ENCODE results near the gene FAM98A.

Gene FAM98A

DNA sequence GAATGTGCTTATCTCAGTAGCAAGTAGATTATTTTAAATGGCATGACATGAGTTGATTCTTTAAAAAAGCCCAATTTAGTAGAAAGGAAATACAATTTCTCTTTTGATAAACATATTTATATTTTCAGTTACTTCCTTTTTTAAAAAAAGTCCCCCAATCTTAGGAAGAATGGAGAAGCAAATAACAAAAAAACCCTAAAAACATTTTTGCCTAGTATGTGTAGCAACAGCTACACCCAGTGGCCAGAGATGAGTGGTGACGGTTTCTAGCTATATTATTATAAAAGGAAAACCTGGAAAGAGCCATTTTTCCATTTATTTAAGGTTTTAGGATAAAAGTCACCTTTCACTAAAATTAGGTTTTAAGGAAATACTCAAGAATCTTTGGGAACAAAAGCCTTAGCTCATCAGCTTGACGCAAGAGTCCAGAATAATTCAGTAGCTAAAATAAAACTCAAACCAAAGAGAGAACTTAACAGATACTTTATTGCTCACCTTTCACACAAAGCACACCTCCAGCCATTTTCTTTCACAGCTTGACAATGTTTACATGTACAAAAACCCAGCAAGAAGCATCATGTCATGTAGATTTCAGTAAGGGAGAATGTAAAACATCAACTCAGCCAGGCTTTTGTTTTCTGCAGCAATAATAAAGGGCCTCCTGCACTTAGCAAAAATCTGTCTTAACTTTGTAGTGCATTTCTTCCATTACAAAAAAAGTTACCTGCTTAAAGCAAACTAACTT is 15.7 kb downstream of the FAM98A start:
- H3K27me3 ChIP-seq (ENCODE audit: insufficient read depth, poor library complexity, severe bottlenecking): no peaks in the 10 kb centered on the region
- no peak overlapping the region for H3K27ac ChIP-seq (replicated peaks)
- H3K4me3 ChIP-seq (replicated peaks; ENCODE audit: insufficient read depth, low read length): no peak overlapping the region
- TF ChIP-seq, protein P1, sequence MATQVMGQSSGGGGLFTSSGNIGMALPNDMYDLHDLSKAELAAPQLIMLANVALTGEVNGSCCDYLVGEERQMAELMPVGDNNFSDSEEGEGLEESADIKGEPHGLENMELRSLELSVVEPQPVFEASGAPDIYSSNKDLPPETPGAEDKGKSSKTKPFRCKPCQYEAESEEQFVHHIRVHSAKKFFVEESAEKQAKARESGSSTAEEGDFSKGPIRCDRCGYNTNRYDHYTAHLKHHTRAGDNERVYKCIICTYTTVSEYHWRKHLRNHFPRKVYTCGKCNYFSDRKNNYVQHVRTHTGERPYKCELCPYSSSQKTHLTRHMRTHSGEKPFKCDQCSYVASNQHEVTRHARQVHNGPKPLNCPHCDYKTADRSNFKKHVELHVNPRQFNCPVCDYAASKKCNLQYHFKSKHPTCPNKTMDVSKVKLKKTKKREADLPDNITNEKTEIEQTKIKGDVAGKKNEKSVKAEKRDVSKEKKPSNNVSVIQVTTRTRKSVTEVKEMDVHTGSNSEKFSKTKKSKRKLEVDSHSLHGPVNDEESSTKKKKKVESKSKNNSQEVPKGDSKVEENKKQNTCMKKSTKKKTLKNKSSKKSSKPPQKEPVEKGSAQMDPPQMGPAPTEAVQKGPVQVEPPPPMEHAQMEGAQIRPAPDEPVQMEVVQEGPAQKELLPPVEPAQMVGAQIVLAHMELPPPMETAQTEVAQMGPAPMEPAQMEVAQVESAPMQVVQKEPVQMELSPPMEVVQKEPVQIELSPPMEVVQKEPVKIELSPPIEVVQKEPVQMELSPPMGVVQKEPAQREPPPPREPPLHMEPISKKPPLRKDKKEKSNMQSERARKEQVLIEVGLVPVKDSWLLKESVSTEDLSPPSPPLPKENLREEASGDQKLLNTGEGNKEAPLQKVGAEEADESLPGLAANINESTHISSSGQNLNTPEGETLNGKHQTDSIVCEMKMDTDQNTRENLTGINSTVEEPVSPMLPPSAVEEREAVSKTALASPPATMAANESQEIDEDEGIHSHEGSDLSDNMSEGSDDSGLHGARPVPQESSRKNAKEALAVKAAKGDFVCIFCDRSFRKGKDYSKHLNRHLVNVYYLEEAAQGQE (IDR thresholded peaks at IDR 0.05; ENCODE audit: insufficient replicate concordance, low read depth): no peak
- TF ChIP-seq, protein P2, sequence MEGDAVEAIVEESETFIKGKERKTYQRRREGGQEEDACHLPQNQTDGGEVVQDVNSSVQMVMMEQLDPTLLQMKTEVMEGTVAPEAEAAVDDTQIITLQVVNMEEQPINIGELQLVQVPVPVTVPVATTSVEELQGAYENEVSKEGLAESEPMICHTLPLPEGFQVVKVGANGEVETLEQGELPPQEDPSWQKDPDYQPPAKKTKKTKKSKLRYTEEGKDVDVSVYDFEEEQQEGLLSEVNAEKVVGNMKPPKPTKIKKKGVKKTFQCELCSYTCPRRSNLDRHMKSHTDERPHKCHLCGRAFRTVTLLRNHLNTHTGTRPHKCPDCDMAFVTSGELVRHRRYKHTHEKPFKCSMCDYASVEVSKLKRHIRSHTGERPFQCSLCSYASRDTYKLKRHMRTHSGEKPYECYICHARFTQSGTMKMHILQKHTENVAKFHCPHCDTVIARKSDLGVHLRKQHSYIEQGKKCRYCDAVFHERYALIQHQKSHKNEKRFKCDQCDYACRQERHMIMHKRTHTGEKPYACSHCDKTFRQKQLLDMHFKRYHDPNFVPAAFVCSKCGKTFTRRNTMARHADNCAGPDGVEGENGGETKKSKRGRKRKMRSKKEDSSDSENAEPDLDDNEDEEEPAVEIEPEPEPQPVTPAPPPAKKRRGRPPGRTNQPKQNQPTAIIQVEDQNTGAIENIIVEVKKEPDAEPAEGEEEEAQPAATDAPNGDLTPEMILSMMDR (IDR thresholded peaks at IDR 0.05; ENCODE audit: insufficient read depth, low read length): peak; percentile 58
- peak in 1 of 2 experiments; percentile 18 for DNase-seq (ENCODE audit: low read depth in 1 of 2, low spot score in 1 of 2)

DNA sequence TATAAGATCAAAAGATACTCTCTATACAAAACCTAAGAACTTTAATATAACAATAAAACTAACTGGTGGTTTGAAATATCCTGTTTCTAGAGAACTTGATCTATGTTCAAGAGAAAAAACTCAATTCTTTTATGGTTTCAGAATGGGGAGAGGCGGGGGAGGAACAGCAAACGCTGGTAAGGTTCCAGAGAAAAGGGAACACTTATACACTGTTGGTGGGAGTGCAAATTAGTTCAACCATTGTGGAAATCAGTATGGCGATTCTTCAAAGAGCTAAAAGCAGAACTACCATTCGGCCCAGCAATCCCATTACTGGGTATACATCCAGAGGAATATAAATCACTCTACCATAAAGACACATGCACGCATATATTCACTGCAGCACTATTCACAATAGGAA is 17.2 kb downstream of the FAM98A start:
- H3K27ac ChIP-seq (replicated peaks): no peak overlapping the region
- DNase-seq (ENCODE audit: low read depth in 1 of 2, low spot score in 1 of 2): peak in 1 of 2 experiments; percentile 21
- TF ChIP-seq, protein P2 (IDR thresholded peaks at IDR 0.05; ENCODE audit: insufficient read depth, low read length): no peak
- peak; percentile 41; the same call in 1 of the 2 replicates for TF ChIP-seq SPI1 (IDR thresholded peaks at IDR 0.05; ENCODE audit: borderline replicate concordance, low read depth)
- H3K27me3 ChIP-seq (ENCODE audit: insufficient read depth, poor library complexity, severe bottlenecking): no peaks in the 10 kb centered on the region
- no peak overlapping the region for H3K4me3 ChIP-seq (replicated peaks; ENCODE audit: insufficient read depth, low read length)

DNA sequence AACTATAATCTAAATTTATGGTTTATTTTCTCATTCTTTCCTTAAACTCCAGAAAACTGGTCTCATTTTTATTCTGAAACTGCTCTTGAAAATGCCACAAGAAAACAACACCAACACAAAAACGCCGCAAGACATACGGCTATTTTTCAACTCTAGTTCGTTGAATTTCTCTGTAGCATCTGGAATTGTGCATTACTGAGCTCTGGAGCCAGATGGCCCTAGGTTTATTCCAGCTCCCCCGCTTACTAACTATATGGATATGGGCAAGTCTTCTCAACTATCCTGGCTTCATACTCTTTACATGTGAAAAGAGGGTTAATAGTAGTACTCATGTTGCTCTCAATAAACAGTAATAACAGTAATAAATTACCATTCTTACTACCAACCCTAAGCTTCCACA is 19.9 kb downstream of the FAM98A start:
- no peak overlapping the region for H3K27ac ChIP-seq (replicated peaks)
- no peak for DNase-seq (ENCODE audit: low read depth in 1 of 2, low spot score in 1 of 2)
- H3K27me3 ChIP-seq (ENCODE audit: insufficient read depth, poor library complexity, severe bottlenecking): no peaks in the 10 kb centered on the region
- H3K4me3 ChIP-seq (replicated peaks; ENCODE audit: insufficient read depth, low read length): no peak overlapping the region
- TF ChIP-seq, protein P2 (IDR thresholded peaks at IDR 0.05; ENCODE audit: insufficient read depth, low read length): no peak
- TF ChIP-seq SPI1 (IDR thresholded peaks at IDR 0.05; ENCODE audit: borderline replicate concordance, low read depth) (no peak), POLR2AphosphoS5 (IDR thresholded peaks at IDR 0.05; ENCODE audit: low read depth) (no peak), GABPA (IDR thresholded peaks at IDR 0.05; ENCODE audit: low read depth) (no peak)
- TF ChIP-seq, protein P1 (IDR thresholded peaks at IDR 0.05; ENCODE audit: insufficient replicate concordance, low read depth): no peak

DNA sequence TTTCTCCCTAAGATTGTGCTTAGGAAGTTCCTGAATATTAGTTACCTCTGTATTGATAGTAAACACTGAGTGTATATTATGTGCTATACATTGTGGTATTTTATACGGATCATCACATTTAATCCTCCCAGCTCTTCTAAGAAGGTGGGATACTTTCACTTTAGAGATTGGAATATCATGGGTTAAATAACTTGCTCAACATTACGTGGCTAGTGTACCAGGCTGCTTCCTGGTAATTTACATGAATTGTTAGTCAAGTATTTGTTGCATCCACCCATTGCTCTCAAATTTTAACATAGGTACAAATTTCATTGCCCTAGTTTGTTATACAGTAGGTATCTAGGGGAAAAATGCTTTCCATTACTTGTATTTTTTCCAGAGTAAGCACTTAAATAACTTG is 21.4 kb downstream of the FAM98A start:
- Histone ChIP-seq H3K4me3 (replicated peaks; ENCODE audit: insufficient read depth, low read length) (no peak overlapping the region), H3K27ac (replicated peaks) (no peak overlapping the region), H3K27me3 (ENCODE audit: insufficient read depth, poor library complexity, severe bottlenecking) (no peaks in the 10 kb centered on the region)
- no peak for DNase-seq (ENCODE audit: low read depth in 1 of 2, low spot score in 1 of 2)
- TF ChIP-seq POLR2AphosphoS5 (IDR thresholded peaks at IDR 0.05; ENCODE audit: low read depth) (no peak), GABPA (IDR thresholded peaks at IDR 0.05; ENCODE audit: low read depth) (no peak), SPI1 (IDR thresholded peaks at IDR 0.05; ENCODE audit: borderline replicate concordance, low read depth) (no peak)
- TF ChIP-seq, protein P2 (IDR thresholded peaks at IDR 0.05; ENCODE audit: insufficient read depth, low read length): no peak
- TF ChIP-seq, protein P1 (IDR thresholded peaks at IDR 0.05; ENCODE audit: insufficient replicate concordance, low read depth): no peak

Data from HL-60 (cell line).